OCI-LY1 (cell line): Measurements from ENCODE around the gene ARF1.

Source experiments
- EZH2 ChIP-seq: fragments of 200-600 bp; sonication (generic), shearing (Covaris generic); IDR thresholded peaks from 2 replicates; pipeline ENCODE4 v1.8.0; 2017; ENCODE audit warnings: borderline replicate concordance, mixed run types, mild to moderate bottlenecking, antibody characterized with exemption, low read length, moderate library complexity, mixed read lengths
- TF ChIP-seq, protein P1 (sequence below): fragments of 200-600 bp; sonication (generic), shearing (Covaris generic); IDR thresholded peaks from 2 replicates; pipeline ENCODE4 v1.5.1; 2017; ENCODE audit warnings: mild to moderate bottlenecking, antibody characterized with exemption, low read length, moderate library complexity, mixed read lengths

DNA sequence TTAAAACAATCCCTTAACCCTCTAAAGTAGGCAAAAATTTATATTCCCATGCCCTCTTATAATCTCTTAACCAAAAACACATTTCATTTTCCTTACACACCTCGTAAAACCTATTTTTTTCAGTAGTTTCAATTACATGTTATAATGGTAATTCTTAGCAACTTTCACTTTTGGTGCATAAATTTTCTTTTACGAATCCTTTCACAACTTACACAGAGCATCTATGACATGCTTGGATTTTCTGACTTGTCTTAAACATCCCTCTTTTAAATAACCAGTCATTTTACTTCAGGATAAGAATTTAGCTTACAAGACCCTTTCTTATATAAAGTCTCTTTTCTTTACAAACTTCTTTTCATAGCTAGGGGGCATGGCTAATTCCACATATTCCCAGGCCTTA, 35.5 kb downstream of the ARF1 start:
- TF ChIP-seq, protein P1, sequence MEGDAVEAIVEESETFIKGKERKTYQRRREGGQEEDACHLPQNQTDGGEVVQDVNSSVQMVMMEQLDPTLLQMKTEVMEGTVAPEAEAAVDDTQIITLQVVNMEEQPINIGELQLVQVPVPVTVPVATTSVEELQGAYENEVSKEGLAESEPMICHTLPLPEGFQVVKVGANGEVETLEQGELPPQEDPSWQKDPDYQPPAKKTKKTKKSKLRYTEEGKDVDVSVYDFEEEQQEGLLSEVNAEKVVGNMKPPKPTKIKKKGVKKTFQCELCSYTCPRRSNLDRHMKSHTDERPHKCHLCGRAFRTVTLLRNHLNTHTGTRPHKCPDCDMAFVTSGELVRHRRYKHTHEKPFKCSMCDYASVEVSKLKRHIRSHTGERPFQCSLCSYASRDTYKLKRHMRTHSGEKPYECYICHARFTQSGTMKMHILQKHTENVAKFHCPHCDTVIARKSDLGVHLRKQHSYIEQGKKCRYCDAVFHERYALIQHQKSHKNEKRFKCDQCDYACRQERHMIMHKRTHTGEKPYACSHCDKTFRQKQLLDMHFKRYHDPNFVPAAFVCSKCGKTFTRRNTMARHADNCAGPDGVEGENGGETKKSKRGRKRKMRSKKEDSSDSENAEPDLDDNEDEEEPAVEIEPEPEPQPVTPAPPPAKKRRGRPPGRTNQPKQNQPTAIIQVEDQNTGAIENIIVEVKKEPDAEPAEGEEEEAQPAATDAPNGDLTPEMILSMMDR: no peak
- TF ChIP-seq EZH2: no peak
